T-helper 2 cell treated with Interferon-gamma antibody and Interleukin-4, amounts not matched to agents 100 ng/mL and 5 ng/mL, for 36 hours (primary cell): ENCODE data around the gene IGF2BP3. TPM values are rescaled to one million over a fixed set of nuclear protein-coding genes. Genes with fewer than 3 reads are reported as not detected.

ENCODE experiments used
- intact Hi-C: fragments of 100-400 bp; cut with micrococcal nuclease; formaldehyde crosslinking; loops from one replicate; pipeline ENCODE4 v1.15.1; 2023
- total RNA-seq: library from RNA; stranded (reverse); gene quantifications from 2 replicates; pipeline ENCODE4 v1.2.3, GENCODE V29; 2022

IGF2BP3 gene
- total RNA-seq, 1 donor from 2014 or later, result 15.0 TPM

- intact Hi-C loops, result loop anchor here (5.0 to 10.0 kb wide), 6 partner anchors 122 to 778 kb away; partner anchors contain the start of genes CCDC126, HYCC1, KLHL7 and NUP42
Observed at GRCh38 chr7:23472956-23473843, 2.9 kb upstream of the IGF2BP3 start.

DNA sequence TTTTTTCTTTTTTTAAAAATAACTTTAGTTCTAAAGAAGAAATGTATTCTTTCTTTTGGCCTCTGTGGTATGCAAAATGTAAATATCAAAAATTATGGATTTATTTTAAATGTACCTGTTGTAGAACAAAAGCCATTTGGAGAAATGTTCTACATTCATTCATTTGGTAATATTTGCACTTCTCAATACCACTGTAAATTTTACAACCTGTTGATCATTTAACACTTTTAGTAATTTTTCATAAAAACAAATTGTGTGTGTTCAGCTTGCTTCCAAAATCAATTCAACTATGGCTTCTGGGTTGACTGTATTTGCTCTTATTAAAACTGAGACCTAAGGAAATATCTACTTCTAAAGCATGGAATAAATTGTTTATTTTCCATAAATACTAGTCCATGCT is 2.3 kb upstream of the IGF2BP3 start:
- intact Hi-C loops, result loop anchor here (5.0 to 10.0 kb wide), 6 partner anchors 122 to 778 kb away; partner anchors contain the start of genes CCDC126, HYCC1, KLHL7 and NUP42

GRCh38 chr7:23472046-23472445 is 1.8 kb upstream of the IGF2BP3 start:
- intact Hi-C loops, result loop anchor here (5.0 to 10.0 kb wide), 6 partner anchors 123 to 777 kb away; partner anchors contain the start of genes CCDC126, HYCC1, KLHL7 and NUP42

- intact Hi-C loops, result loop anchor here (1.0 to 10.0 kb wide), 9 partner anchors 60 to 776 kb away; partner anchors contain the start of genes CCDC126, HYCC1, KLHL7 and MALSU1
Observed at GRCh38 chr7:23471106-23471859, 992 bp upstream of the IGF2BP3 start.

GRCh38 chr7:23469961-23470250 is 385 bp downstream of the IGF2BP3 start:
- intact Hi-C loops, result loop anchor here (2.0 to 10.0 kb wide), 8 partner anchors 39 to 775 kb away; partner anchors contain the start of genes CCDC126, HYCC1, KLHL7 and NUP42

- intact Hi-C loops, result loop anchor here (2.0 kb wide), 1 partner anchor 39 kb away; no protein-coding TSS in a partner anchor
Observed at GRCh38 chr7:23469150-23469960, 936 bp downstream of the IGF2BP3 start.

DNA sequence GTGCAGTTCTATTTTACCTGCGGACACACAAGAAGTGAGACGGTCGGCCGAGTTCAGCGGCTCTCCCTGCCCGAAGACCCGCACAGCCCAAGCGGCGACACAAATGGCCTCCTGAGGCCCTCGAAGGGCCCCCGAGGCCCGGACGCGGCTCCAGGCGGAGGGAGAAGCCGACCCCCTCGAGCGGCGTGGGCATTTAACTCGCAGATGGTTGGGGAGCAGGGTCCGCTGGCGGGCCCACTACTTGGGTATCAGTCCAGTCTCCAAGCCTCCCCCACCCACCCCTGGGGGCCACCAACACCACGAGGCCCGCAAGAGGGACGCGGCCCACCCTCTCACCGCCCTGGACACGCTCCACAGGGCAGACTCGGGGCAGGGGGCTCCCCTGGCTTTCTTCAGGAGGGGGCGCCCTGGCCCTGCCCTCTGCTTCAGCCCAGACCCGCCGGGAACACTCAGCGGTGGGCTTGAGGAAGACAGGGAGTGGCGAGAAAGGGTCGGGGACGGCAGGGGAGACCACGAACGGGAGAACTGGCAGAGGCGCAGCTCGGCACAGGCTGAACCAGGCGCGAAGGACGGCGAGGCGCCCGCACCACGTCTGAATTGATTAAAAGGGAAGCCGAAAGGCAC is 1.7 kb downstream of the IGF2BP3 start:
- intact Hi-C loops, result loop anchor here (1.0 to 2.0 kb wide), 2 partner anchors 38 to 191 kb away; no protein-coding TSS in a partner anchor

GRCh38 chr7:23467806-23468525 is 2.3 kb downstream of the IGF2BP3 start:
- intact Hi-C loops, result loop anchor here (1.0 to 2.0 kb wide), 2 partner anchors 37 to 191 kb away; no protein-coding TSS in a partner anchor

- intact Hi-C loops, result no loop called here
Observed at GRCh38 chr7:23467291-23467805, 2.9 kb downstream of the IGF2BP3 start.

DNA sequence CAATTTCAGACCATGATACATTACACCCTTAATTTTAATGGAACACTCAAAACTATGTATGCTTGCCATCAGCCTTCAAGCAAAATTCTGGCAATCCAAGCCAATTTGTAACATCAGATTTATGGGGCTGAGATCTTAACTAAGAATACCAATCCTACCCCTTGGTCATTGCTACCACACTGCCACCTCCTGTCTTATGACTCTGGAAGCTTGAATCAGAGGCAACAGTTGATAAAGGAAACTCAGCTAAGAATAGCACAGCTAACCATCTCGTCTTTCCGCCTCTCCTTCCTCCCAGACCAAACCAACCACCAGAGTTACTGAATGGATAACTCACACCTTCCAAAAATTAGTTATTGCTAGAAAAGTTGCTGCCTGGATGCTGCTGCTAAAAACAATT is 7.4 kb downstream of the IGF2BP3 start:
- intact Hi-C loops, result loop anchor here (1.0 kb wide), 1 partner anchor 190 kb away; no protein-coding TSS in a partner anchor

DNA sequence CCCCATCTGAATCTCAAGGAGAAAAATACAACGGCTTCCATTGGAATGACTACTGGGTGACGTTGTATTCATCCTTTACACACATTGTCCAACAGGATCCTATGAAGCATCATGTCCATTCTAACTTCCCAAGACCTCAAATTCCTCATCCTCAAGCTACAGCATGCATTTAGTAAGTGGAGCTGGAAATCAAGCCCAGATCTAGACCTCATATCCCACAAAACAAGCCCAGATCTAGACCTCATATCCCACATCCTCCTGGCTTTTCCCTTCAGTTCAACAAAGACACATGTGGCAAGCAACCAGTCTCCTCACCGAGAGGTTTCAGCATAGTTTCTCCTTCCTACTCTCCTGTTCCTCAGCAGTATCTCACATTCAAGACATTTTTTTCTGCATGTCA is 12.2 kb downstream of the IGF2BP3 start:
- intact Hi-C loops, result no loop called here

GRCh38 chr7:23456093-23456492 is 14.2 kb downstream of the IGF2BP3 start:
- intact Hi-C loops, result no loop called here

- intact Hi-C loops, result no loop called here
Observed at GRCh38 chr7:23454881-23455526, 15.3 kb downstream of the IGF2BP3 start.

GRCh38 chr7:23450518-23450917 is 19.8 kb downstream of the IGF2BP3 start:
- intact Hi-C loops, result no loop called here

DNA sequence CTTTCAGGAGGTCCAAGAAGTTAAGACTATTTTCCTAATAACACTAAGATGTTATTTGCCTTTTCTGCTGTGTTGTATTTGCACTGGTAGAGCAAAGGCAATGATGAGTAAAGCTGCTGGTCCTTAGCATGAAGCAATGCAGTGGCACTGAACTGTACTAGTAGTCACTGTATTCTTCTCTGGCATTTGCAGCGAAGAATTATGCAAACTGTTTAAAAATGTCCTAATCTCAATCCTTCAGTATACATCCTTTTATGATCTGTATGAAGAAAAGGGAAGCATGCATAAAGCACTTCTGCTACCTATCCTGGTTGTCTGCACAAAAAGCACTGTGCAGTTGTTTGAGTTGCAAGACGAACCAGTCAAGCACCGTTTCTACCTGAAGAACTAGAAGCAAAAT is 20.4 kb downstream of the IGF2BP3 start:
- intact Hi-C loops, result no loop called here

- intact Hi-C loops, result no loop called here
Observed at GRCh38 chr7:23445326-23445725, 25.0 kb downstream of the IGF2BP3 start.

GRCh38 chr7:23443974-23444373 is 26.3 kb downstream of the IGF2BP3 start:
- intact Hi-C loops, result no loop called here

DNA sequence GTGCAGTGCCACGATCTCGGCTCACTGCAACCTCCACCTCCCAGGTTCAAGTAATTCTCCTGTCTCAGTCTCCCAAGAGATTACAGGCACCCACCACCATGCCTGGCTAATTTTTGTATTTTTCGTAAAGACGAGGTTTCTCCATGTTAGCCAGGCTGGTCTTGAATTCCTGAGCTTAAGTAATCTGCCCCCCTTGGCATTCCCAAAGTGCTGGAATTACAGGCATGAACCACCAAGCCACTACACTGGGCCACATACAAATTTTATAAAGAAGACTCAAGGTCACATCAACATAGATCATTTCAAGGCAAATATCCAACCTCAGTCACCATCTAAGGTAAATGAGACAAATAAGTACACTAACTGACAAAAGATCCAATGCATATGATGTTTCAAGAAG is 32.1 kb downstream of the IGF2BP3 start:
- intact Hi-C loops, result no loop called here
